Neural cell (in vitro differentiated cells): Measurements from ENCODE around the gene PYGB.

Experiments used
- CTCF ChIP-seq: fragments of 450-650 bp; IDR thresholded peaks from 2 replicates; pipeline ENCODE4 v1.5.1; 2014; ENCODE audit warnings: antibody characterized with exemption, mild to moderate bottlenecking, moderate library complexity; ENCODE audit not compliant: poor library complexity, severe bottlenecking
- EP300 ChIP-seq: fragments of 450-650 bp; conservative IDR thresholded peaks from 2 replicates; pipeline ENCODE4 v1.6.1; 2014; ENCODE audit warnings: antibody characterized with exemption, mild to moderate bottlenecking, moderate library complexity; ENCODE audit not compliant: poor library complexity, severe bottlenecking
- EZH2 ChIP-seq: fragments of 200-600, 300-800 bp; shearing (Covaris generic), sonication (generic); IDR thresholded peaks from 2 replicates; pipeline ENCODE4 v1.6.1; 2014; ENCODE audit warnings: antibody characterized with exemption, low read length, borderline replicate concordance, mild to moderate bottlenecking; ENCODE audit not compliant: insufficient read depth, poor library complexity, severe bottlenecking
- POLR2AphosphoS5 ChIP-seq: IDR thresholded peaks from 2 replicates; pipeline ENCODE4 v1.6.1; 2012
- RAD21 ChIP-seq: fragments of 450-650 bp; conservative IDR thresholded peaks from 2 replicates; pipeline ENCODE4 v1.6.1; 2014; ENCODE audit warnings: antibody characterized with exemption, mild to moderate bottlenecking, moderate library complexity
- SMC3 ChIP-seq: fragments of 450-650 bp; conservative IDR thresholded peaks from 2 replicates; pipeline ENCODE4 v1.6.1; 2014; ENCODE audit warnings: antibody characterized with exemption, mild to moderate bottlenecking, moderate library complexity; ENCODE audit not compliant: poor library complexity

GRCh38 chr20:25273046-25273445 lies 25.2 kb downstream of the PYGB start:
- TF ChIP-seq EZH2 (no peak), EP300 (no peak), POLR2AphosphoS5 (no peak), CTCF (no peak), RAD21 (no peak), SMC3 (no peak)
